Sciatic nerve (tissue), 2 donors: ENCODE data around the gene MTX3. TPM values are rescaled to one million over a fixed set of nuclear protein-coding genes. Genes with fewer than 3 reads are reported as not detected.

ENCODE experiments used
- ATAC-seq: fragments of 200-7000 bp; cut with Tn5 transposase; one replicate; pipeline ENCODE4 v1.9.1; 2020; ENCODE audit warnings: mild to moderate bottlenecking, moderate library complexity
- DNase-seq: peaks from one replicate; pipeline ENCODE4 v3.0.0-alpha.2; 2020; ENCODE audit warnings: low spot score
- intact Hi-C: fragments of 100-400 bp; cut with DNase I; formaldehyde crosslinking; loops from one replicate; pipeline ENCODE4 v1.14.2; 2022
- total RNA-seq: library from RNA; stranded (reverse); fragmentation: NEBNext Ultra II Directional; extraction: Animal tissue kit (Norgen Biotek cat#: 25700); gene quantifications from one replicate; pipeline ENCODE4 v1.2.1, GENCODE V29; 2021
- donor health status: DM: no; HTN: no; CAD: no.
- donor health status: DM: no; HTN: no; CAD: no.

MTX3 gene
- total RNA-seq, 1 donor from 2014 or later = 20.7 TPM

DNA sequence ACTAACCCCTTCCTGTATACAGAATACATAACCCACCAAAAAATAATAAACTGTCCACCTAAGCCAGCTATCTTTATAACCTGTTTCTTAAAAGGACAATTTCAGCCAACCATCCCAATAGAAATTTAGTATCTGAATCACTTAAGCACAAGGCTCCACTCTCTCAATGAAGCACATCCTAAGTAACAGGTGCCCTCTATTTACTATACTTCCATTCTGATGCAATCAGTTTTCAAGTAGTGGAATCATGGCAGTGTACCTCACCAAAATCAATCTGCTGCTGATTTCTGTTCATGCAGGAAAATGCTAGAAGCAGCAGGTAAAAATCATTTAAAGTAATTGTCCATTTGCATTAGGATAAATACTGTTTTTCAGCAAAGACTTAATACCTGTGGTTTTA lies 4.8 kb downstream of the MTX3 start:
- ATAC-seq = no peak
- no peak for DNase-seq
- intact Hi-C loops = no loop called here

DNA sequence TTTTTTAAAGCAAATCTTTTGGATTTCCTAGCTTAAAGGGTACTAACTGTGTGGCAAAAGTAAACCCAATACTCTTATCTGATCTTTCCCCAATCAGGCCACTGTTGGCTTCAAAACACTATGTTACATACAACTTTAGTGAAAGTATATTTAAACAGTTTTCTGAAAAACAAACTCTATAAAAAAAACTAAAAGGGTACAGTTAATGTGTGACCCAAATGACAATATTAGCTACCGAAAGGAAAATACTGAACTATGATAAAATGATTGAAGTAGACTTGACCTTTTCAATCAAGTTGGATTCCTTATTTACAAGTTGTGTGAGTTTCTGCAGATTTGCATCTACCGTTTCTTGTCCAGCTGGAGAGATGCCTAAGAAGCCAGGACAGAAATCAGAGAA lies 5.8 kb downstream of the MTX3 start:
- DNase-seq = no peak
- no peak for ATAC-seq
- intact Hi-C loops = no loop called here

DNA sequence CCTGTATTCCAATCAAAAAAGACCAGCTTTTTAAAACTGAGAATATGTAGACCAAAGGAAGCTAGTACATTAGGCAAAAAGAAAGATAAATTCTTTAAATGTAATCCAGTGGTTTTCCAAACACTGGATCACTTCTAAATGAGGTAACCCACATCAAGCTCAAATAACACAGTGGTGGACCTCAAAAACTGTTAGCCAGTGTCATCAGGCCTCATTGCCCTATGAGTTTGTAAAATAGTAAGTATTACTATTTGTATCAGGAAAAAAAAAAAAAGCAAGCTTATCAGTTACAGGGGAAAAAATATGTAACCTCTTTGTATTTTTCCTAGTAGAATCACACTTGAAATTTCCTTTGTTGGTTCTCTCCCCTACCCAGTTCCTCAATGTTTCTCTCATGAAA lies 6.7 kb downstream of the MTX3 start:
- intact Hi-C loops = no loop called here
- ATAC-seq (no peak), DNase-seq (no peak)

DNA sequence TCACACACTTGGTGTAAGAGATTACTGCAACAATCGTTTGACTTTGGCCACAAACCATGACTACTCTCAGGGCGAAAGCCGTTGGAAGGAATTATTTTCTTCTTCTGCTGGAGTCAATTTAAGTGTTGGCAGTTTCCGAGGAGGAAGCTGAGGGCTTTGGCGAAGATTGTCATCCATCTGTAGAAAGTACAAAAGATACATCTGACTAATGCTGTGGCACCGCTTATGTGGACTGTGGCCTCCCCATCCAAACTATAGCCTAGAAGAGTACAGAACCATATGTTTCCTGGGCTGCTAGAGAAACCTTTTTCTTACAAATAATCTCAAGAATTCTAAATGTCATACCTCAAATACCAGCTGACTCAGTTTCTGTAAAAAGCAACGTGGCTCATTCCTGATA lies 7.4 kb downstream of the MTX3 start:
- ATAC-seq (no peak), DNase-seq (no peak)
- intact Hi-C loops = no loop called here

DNA sequence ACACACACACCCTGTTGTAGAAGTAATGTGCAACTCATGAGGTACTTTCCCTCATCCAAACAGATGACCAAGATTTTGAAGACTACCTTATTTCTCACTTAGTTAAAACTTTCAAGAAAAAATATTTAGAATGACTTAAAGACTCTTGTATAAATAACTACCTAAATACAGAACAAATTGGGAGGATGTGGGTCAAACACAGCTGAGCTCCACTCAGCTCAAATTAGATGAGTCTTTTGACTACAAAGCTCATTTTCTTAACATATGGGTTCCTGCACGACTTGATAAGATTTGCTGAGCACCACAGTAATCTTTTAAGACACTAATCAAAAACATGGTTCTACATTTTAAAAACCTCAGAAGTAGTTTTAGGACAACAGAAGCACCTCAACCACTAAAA lies 8.9 kb downstream of the MTX3 start:
- ATAC-seq (no peak), DNase-seq (no peak)
- intact Hi-C loops = no loop called here

DNA sequence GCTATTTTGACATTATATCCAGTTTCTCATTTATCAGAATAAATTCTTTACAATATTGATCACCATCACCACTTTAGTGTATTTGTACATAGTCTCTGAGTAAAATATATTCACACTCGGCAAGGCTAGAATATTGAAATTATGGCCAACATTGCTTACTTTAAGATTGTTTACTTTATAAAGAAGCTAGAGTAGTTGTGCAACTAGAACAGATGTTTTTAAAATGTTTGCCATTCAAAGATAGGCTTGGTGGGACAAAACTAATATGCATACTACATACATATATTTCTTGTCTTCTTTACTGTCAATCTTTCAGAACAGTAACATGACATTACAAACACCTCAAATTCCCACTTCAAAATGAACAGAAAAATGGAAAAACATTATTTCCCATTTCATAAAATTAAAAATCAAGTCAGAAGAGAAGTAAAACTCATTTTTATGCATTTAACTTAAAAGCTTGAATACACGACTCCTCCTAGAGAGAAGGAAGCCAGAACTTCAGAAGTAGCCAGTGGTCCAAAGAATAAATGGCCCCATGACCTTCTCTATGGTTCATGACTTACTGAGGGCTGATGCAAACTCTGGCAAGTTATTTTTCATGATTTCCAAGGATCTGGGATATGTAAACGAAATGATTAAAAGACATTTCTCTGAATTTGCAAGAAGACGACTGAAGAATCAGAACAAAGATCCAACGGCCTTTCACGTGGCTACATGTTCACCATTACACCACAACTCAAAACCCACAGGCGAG lies 14.1 kb downstream of the MTX3 start:
- intact Hi-C loops = no loop called here
- DNase-seq = no peak
- no peak for ATAC-seq

DNA sequence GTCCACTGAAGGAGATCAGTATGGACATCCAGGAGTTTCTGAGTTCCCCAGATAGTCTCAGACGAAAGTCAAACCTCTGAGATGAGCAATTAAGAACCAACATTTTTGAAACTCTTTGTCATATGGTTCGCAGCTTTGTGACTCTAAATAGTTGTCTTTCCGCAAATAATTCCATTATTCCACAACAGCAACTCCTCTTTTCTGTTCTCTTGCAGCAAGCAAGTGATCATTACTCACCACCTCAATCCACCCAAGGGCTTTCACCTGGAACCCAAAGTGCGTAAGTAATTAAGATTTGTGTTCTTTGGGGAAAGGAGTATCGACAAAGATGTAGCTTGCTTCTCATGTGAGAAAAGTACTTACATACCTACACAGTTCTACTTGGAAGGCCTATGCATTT lies 15.6 kb downstream of the MTX3 start:
- no peak for ATAC-seq
- intact Hi-C loops = no loop called here
- DNase-seq = no peak

DNA sequence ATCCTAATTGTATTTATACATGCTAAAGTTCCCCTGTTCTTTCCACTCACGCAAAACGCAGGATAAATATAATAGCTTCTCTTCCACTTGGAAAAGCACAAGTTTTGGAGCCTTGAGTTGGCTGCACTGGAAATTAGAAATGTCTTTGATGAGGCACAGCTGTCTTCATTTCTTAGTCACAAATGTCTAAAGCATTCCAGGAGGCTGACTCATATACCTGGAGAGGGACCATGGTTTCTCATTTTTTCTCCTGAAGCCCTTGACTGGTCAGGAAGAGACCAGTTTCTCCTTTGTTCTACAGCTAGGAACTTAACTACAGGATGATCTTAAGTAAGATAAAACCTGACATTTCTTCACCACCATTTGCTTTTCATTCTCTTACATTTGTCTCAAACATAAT lies 16.2 kb downstream of the MTX3 start:
- intact Hi-C loops = no loop called here
- no peak for DNase-seq
- ATAC-seq = no peak

DNA sequence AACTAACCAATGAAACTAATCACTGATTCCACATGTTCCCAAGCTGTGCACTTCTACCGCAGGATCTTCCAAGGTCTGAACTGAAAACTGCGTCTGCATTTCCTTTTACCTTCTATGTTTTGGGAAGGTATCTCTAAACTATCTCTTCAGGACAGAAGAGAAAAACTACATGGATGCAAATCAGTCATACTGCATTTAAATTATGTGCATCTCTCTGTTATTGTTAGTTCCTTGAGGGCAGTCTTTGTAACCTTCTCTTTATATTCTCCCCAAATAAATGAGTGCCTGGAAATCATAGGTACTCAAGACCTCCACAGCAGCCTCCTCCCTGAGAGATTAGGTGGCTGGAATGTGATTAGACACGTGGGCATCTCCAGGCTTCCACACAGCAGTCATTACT lies 17.1 kb downstream of the MTX3 start:
- intact Hi-C loops = no loop called here
- DNase-seq = no peak
- no peak for ATAC-seq

DNA sequence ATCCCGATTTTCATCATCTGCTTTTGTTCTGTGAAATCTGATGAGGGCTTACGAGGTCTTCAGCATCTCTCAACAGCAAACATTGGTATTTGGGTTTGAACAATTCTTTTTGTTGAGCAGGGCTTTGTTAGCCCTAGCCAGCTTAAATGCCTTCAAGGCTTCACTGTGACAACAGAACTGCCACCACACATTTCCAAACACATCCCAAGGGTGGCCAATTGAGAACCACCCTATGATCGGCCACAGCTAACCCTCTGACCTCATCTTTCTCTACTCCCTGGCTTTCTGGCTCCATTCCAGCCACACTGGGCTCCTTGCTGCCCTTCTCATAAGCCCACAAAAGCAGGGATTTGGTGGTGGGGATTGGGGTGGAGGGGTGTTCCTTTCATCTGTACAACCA lies 17.6 kb downstream of the MTX3 start:
- intact Hi-C loops = no loop called here
- DNase-seq (no peak), ATAC-seq (no peak)

DNA sequence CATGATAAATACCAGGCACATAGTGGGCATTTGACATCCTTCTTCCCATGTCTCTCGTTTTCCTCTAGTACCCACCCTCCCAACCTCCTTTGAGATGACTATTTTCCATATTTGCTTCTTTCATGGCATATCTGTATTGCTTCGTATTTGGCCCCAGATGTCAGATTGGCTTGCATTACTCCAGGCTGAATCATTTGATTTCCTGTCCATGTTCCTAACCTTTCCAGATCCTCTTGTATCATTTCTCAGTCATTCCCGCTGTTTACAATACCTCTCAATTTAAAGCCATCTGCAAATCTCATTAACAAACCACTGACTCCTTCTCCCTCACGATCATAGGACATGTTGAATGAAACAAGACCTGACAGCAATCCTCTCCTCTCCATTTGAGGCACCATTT lies 19.9 kb downstream of the MTX3 start:
- DNase-seq (no peak), ATAC-seq (no peak)
- intact Hi-C loops = no loop called here

DNA sequence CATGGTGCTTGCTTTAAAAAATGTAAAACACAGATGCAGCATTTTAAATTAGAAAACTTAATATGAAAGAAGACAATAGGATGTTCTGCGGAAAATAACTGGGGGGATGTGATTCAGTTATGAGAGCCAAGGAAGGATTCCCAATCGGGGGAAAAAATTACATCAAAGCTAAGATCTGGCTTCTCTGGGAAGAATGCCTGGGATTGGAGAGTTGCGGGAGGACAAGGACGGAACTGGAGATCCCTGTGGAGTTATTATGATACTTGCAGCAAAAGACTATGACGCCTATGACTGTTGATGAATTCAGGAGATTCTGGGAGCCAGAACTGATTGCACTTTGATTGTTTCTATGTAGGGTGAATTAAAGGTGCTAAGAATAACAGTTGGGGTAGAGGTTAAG lies 24.6 kb downstream of the MTX3 start:
- DNase-seq = no peak
- no peak for ATAC-seq
- intact Hi-C loops = no loop called here

DNA sequence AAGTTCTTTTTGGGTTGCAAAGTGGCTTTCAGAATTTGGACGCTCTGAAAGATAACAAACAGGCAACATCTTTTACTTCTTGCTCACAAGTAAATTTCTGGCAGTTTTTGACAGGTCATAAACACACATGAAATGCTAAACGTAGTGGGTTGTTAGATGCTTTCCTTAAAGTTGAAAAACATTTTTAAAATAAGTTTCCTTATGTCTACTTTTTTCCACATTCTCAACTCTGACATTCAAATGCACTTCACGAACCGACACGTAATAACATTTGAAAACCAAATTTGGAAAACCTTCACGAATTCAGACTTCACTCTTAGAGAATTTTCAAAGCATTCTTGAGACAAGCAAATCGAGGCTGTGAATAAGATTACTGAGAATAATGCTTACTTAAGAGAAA lies 26.9 kb downstream of the MTX3 start:
- ATAC-seq (no peak), DNase-seq (no peak)
- intact Hi-C loops = no loop called here

DNA sequence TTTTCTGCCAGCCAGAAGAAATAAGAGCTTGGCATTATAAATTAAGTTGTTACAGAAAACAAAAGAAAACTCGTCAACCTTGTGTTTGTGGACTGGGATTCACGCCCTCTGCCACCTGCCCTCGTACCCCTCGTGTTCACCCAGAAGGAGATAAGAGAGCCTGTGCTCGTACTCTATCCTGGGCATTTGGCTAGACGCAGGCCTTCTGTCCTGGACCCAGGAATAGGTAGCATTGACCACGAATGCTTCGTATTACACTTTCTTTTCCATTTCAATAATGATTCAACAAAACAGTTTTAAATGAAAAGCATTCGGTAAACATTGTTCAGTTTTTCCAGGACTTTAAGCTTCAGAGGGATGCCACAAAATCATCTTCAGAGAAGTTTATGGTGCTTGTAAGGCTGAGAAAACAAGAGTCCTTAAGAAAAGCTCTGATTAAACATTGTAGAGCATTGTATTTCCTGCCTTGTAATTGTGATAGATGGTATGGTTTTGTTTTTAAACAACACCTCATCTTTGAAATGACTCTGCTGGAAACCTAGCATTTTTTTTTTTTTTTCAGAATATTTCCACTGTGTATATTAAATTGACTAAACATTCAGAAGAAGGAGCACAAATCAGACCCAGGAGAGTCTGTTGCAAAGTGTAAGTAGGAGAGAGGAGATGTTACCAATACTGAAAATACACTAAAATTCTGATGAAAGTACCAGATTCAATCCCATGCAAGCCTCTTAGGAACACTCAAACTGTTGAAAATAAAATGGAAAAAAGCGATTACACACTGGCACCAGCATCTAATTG lies 27.6 kb downstream of the MTX3 start:
- ATAC-seq = no peak
- intact Hi-C loops = no loop called here

DNA sequence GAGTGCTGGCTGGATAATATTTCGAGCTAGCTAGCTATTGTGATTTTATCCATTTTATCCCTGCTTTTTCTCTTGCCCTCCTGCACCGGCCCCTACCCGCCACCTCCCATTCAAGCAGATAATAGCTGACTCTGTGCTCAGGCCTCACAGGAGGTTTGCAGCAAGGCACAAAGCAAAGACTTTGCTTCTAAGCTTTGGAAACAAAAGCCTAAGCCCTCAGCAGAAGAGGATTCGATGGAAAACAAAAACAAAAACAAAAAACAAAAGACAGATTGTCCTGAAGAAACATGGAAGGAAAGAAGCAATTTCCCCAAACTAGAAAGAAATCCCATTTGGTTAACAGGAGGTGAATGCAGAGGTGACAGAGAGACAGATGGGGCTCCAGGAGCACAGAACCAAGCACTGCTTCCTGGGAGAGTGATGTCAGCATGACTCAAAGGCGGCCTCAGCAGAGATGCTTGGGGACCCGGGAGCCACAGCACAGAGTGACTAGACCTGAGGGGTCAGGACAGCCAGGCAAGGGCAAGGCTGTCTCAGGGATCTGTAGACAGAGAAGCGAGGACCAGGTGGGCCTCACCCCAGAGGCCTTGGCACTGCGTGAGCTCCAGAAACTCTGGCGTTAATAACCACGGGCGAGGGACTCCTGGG lies 28.4 kb downstream of the MTX3 start:
- intact Hi-C loops = no loop called here
- ATAC-seq (peak; percentile 76), DNase-seq (no peak)

More for the DNA sequence above, 27.6 kb downstream of the MTX3 start:
- no peak for DNase-seq

DNA sequence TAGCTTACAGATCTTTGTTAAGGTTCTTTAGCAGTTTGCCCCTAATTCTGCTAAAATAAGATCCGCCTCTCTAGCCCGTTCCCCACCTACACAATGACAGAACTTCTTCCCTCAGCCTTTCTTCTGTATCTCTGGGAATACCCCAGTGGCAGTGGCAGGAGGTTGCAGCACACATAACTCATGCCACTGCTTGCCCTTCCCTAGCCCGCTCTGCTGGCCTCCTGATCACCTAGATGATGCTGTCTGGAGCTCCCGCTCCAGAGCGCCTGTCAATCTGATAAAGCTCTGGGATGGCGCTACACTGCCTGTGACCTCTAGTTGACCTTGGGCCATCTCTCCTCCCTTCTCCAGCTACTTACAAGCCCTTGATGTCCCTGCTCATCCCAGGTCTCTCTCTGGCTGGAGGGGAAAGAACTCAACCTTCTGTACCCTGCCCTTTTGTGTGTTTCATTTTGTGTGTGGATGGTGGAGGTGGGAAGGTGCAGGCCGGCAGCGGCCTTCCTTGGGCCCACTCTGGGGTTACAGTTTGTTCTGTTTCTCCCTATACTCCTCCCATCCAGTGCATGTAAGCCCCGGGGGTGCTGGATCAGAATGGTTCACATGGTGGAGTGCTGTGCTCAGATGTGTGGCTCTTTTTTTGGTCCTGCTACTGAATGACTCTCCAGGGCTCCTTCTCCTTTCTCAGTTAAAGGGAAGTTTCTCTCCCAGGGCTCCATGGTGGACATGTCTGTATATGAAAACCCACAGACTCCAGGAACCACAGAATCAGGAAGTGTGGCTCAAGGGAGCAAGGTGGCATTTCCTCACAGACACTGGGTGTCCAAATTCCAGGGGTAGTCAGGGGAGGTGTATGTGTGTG lies 29.1 kb downstream of the MTX3 start:
- intact Hi-C loops = no loop called here
- DNase-seq (no peak), ATAC-seq (peak; percentile 39)

DNA sequence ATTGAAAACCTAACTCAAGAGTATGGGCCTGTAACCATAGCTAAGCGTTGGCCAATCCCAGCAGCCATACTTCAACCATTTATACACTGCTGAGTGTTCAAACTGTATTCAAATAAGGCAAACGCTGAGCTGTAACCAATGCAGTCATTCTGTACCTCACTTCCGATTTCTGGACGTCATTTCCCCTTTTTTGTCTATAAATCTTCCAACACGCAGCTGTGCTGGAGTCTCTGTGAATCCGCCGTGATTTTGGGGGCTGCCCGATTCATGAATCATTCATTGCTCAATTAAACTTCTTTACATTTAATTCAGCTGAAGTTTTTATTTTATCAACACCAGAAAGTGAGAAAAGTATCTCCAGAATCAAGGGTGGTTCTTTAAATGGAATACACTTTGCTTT lies 31.7 kb downstream of the MTX3 start:
- ATAC-seq (no peak), DNase-seq (no peak)
- intact Hi-C loops = no loop called here

DNA sequence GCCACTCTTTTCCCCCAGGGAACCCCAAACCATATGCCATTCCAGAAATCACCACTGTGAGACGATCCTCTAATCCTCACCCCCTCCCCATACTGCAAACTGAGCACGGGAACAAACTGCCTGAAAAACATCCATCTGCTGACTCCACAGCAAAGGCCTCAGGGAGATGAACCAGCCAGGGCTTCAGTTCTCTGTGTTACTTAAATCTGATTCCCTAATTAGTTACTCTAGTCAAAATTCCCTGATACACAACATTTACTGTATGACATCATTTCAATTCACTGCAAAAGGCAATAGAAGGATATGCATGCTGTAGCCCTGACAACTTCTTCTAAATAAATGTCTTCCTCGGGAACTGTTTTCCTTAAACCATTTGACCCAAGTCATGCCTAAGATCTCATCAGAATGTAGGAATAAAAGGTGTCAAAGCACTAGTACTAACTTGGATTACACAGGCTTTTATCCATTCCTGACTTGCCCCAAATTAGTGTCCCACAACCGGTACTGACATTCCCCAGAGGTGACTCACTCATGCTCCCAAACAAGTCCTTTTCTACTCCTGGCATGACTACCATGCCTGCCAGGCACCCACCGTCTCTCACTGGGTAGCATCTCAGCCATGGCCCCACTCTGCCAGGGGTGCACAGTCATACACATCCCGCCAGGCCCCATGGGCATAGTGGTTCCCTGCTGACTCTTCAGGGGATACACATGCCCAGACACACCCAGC lies 35.0 kb downstream of the MTX3 start:
- peak; percentile 34 for ATAC-seq
- DNase-seq = no peak
- intact Hi-C loops = no loop called here
